ENCODE data around the gene CYP4F8.

Gene CYP4F8

DNA sequence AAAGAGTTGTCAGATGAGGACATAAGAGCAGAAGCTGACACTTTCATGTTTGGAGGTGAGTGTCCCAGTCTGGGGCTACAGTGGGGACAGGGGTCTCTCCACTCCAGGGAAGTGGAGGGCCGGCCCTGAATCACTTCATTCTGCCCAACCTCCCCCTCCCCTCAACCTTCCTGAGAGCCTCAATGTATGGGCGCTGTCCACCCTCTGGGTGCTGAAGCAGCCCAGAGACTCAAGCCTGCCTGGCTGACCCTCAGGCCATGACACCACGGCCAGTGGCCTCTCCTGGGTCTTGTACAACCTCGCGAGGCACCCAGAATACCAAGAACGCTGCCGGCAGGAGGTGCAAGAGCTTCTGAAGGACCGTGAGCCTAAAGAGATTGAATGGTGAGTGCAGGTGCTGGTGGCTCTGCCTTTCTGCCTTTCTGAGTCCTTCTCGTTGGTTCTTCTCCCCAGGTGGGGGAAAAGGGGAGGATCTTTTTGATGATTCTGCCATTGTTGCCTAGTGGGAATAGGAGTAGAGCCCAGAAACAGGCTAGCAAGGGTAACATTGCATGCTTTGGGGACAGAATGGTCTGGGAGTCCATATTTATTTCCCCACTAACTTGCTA is 8.8 kb downstream of the CYP4F8 start:
- H3K9ac ChIP-seq (ENCODE audit: insufficient read length), result no peak overlapping the region
- no peak overlapping the region for H3K4me3 ChIP-seq
- DNase-seq (ENCODE audit: low read depth, low spot score), result no peak
- H3K9me3 ChIP-seq (ENCODE audit: low read depth, low read length), result no peaks in the 10 kb centered on the region
- H3K36me3 ChIP-seq (ENCODE audit: insufficient read depth, low read length), result no peaks in the 10 kb centered on the region
- TF ChIP-seq EZH2 (IDR thresholded peaks at IDR 0.05) (no peak), FOXP2 (optimal IDR thresholded peaks at IDR 0.05; ENCODE audit: control extremely low read depth, extremely low read length, insufficient read depth) (no peak), POLR2AphosphoS5 (IDR thresholded peaks at IDR 0.05; ENCODE audit: borderline replicate concordance, low read depth, low read length) (no peak)
- H3K27ac ChIP-seq, result no peak overlapping the region

DNA sequence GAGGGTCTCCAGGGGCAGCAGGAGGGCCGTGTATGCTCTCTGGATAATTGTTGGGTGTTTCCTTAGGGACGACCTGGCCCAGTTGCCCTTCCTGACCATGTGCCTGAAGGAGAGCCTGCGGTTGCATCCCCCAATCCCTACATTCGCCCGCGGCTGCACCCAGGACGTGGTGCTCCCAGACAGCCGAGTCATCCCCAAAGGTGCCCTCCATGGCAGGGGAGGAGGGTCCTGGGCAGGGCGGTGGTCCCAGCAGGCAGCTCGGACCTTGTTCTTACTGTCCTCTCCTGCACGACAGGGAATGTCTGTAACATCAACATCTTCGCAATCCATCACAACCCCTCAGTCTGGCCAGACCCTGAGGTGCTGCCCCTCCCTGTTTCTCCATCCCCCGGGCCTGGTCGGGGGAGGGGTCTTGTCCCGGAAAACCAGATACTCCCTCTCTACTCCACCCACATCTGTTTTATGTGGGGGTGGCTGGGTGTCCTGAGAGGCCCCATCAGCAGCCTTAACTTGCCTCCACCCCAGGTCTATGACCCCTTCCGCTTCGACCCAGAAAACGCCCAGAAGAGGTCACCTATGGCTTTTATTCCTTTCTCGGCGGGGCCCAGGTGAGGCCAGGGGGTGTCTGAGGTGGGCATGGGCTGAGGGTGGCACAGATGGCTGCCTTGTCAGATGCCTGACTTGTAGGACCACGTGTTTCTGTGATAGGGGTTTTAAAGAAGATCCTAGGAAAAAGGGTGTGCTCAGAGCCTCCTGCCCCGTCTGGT is 13.4 kb downstream of the CYP4F8 start:
- Histone ChIP-seq H3K4me3 (no peak overlapping the region), H3K36me3 (ENCODE audit: insufficient read depth, low read length) (no peaks in the 10 kb centered on the region), H3K9ac (ENCODE audit: insufficient read length) (no peak overlapping the region), H3K9me3 (ENCODE audit: low read depth, low read length) (no peaks in the 10 kb centered on the region), H3K27ac (no peak overlapping the region)
- no peak for DNase-seq (ENCODE audit: low read depth, low spot score)
- TF ChIP-seq POLR2AphosphoS5 (IDR thresholded peaks at IDR 0.05; ENCODE audit: borderline replicate concordance, low read depth, low read length) (no peak), FOXP2 (optimal IDR thresholded peaks at IDR 0.05; ENCODE audit: control extremely low read depth, extremely low read length, insufficient read depth) (no peak)

DNA sequence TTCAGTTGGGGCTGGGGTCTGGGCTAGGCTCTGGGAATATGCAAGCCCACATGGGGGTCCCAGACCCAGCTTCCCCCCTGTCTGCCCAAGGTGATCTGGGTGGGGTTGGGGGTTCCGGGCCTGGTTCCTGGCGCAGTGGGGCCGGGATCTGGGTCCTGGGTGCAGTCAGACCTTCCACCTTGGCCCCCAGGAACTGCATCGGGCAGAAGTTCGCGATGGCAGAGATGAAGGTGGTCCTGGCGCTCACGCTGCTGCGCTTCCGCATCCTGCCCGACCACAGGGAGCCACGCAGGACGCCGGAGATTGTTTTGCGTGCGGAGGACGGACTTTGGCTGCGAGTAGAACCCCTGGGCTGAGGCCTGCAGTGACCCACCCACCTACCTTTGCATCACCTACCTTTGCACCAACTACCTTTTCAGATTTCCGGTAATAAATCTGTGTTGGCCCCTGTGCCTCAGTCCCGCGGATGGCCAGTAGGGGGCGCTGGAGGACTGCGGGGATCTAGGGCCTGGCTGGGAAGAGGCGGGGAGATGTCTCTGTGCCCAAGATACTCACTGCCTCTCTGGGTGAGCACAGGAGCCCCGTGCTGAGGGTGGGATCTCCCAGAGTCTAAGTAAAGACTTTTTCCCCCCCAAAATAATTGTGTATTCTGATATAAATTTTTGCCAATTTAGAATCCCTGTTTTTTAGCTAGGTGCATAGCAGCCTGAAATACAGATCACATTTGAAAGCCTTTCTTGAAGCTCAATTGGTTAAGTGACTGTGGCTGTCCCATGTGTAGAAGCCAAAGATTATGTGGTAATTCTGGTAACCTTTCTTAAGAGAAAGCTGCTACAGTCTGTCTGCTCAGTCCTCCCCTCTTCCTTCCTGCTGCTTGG is 14.2 kb downstream of the CYP4F8 start:
- no peak for DNase-seq (ENCODE audit: low read depth, low spot score)
- Histone ChIP-seq H3K9ac (ENCODE audit: insufficient read length) (no peak overlapping the region), H3K36me3 (ENCODE audit: insufficient read depth, low read length) (no peaks in the 10 kb centered on the region), H3K27ac (no peak overlapping the region), H3K9me3 (ENCODE audit: low read depth, low read length) (no peaks in the 10 kb centered on the region), H3K4me3 (no peak overlapping the region)
- TF ChIP-seq EZH2 (IDR thresholded peaks at IDR 0.05), result no peak
- no peak for TF ChIP-seq POLR2AphosphoS5 (IDR thresholded peaks at IDR 0.05; ENCODE audit: borderline replicate concordance, low read depth, low read length)
- no peak for TF ChIP-seq FOXP2 (optimal IDR thresholded peaks at IDR 0.05; ENCODE audit: control extremely low read depth, extremely low read length, insufficient read depth)

DNA sequence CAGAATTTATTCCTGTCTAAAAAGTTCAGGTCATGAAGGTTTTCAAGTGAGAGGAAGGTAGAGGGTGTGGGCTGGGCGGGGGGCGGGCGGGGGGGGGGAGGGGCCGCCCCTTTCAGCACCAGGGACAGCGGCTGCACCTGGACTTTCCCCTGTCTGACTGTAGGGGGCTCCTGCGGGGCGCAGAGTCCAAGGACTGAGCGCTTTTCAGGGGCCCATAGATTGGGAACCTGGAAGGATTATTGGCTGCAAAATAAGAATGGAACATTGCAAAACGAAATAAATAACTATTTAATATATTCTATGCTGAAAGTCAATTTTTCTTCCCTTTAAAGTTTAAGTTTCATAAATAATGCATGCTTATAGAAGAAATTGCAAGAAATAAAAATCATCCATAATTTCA is 16.8 kb downstream of the CYP4F8 start:
- no peaks in the 10 kb centered on the region for H3K9me3 ChIP-seq (ENCODE audit: low read depth, low read length)
- H3K9ac ChIP-seq (ENCODE audit: insufficient read length), result no peak overlapping the region
- no peak overlapping the region for H3K27ac ChIP-seq
- no peak overlapping the region for H3K4me3 ChIP-seq
- TF ChIP-seq EZH2 (IDR thresholded peaks at IDR 0.05) (no peak), POLR2AphosphoS5 (IDR thresholded peaks at IDR 0.05; ENCODE audit: borderline replicate concordance, low read depth, low read length) (no peak), FOXP2 (optimal IDR thresholded peaks at IDR 0.05; ENCODE audit: control extremely low read depth, extremely low read length, insufficient read depth) (no peak)
- no peaks in the 10 kb centered on the region for H3K36me3 ChIP-seq (ENCODE audit: insufficient read depth, low read length)
- no peak for DNase-seq (ENCODE audit: low read depth, low spot score)

DNA sequence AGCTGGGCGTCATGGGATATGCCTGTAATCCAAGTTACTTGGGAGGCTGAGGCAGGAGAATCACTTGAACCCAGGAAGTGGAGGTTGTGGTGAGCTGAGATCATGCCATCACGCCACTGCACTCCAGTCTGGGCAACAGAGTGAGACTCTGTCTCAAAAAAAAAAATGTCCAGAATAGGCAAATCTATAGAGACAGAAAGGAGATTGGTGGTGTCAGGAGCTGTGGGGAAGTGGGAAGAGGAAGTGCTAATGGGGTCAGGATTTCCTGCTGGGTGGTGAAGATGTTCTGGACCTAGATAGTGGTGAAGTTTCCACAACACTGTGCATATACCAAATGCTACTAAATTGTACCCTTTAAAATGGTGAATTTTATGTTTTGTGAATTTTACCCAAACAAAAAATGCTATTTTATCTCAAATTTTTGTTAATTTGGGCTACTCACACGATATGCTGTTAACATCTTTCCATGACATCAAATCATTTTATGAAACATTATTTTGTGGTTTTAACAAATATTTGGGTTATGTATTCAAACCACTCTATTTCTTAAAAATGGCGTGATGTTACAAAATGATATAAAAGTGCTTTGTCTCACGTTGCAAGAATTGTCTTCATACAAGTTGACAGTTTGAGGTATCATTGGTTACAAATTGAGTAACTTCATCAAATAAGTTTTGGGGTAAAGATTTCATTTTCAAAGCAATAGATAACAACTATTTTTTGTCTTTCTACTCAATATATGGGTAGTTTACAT is 18.2 kb downstream of the CYP4F8 start:
- DNase-seq (ENCODE audit: low read depth, low spot score), result no peak
- Histone ChIP-seq H3K27ac (no peak overlapping the region), H3K4me3 (no peak overlapping the region), H3K36me3 (ENCODE audit: insufficient read depth, low read length) (no peaks in the 10 kb centered on the region), H3K9ac (ENCODE audit: insufficient read length) (no peak overlapping the region), H3K9me3 (ENCODE audit: low read depth, low read length) (no peaks in the 10 kb centered on the region)
- TF ChIP-seq EZH2 (IDR thresholded peaks at IDR 0.05) (no peak), FOXP2 (optimal IDR thresholded peaks at IDR 0.05; ENCODE audit: control extremely low read depth, extremely low read length, insufficient read depth) (no peak), POLR2AphosphoS5 (IDR thresholded peaks at IDR 0.05; ENCODE audit: borderline replicate concordance, low read depth, low read length) (no peak)

DNA sequence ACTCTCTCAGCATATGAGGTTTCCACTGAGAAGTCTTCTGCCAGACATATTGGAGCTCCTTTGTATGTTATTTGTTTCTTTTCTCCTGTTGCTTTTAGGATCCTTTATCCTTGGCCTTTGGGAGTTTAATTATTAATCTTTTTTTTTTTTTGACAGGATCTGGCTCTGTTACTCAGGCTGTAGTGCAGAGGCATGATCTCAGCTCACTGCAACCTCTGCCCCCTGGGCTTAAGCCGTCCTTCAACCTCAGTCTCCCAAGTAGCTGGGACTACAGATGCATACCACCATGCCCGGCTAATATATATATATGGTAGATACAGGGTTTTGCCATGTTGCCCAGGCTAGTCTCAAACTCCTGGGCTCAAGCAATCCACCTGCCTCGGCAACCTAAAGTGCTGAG is 19.1 kb downstream of the CYP4F8 start:
- Histone ChIP-seq H3K9ac (ENCODE audit: insufficient read length) (no peak overlapping the region), H3K4me3 (no peak overlapping the region), H3K9me3 (ENCODE audit: low read depth, low read length) (no peaks in the 10 kb centered on the region), H3K36me3 (ENCODE audit: insufficient read depth, low read length) (no peaks in the 10 kb centered on the region), H3K27ac (no peak overlapping the region)
- DNase-seq (ENCODE audit: low read depth, low spot score), result no peak
- no peak for TF ChIP-seq FOXP2 (optimal IDR thresholded peaks at IDR 0.05; ENCODE audit: control extremely low read depth, extremely low read length, insufficient read depth)
- no peak for TF ChIP-seq EZH2 (IDR thresholded peaks at IDR 0.05)
- TF ChIP-seq POLR2AphosphoS5 (IDR thresholded peaks at IDR 0.05; ENCODE audit: borderline replicate concordance, low read depth, low read length), result no peak

DNA sequence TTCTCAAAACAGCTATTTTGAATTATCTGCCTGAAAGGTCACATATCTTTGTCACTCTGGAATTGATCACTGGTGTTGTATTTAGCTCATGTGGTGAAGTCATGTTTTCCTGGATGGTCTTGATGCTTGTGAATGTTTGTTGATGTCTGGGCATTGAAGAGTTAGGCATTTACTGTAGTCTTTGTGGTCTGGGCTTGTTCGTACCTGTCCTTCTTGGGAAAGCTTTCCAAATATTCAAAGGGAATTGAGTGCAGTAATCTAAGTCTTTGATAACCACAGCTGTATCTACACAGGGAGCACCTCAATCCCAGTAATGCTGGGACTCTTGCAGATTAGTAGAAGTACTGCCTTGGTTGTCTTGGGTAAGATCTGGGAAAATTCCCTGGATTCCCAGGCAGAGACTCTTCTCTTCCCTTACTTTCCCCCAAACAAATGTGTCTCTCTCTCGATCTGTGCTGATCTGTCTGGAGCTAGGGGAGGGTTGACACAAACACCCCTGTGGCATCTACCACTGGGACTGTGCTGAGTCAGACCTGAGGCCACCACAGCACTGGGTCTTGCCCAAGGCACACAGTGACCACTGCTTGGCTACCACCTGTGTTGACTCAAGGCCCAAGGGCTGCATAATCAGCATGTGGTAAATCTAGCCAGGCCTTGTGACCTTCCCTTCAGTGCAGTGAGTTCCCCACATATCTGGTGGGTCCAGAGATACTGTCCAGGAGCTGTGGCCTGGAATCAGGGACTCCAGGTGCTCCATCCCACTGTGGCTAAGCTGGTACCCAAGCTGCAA is 20.2 kb downstream of the CYP4F8 start:
- DNase-seq (ENCODE audit: low read depth, low spot score), result no peak
- no peak overlapping the region for H3K27ac ChIP-seq
- H3K9me3 ChIP-seq (ENCODE audit: low read depth, low read length), result no peaks in the 10 kb centered on the region
- no peak overlapping the region for H3K4me3 ChIP-seq
- TF ChIP-seq POLR2AphosphoS5 (IDR thresholded peaks at IDR 0.05; ENCODE audit: borderline replicate concordance, low read depth, low read length), result no peak
- TF ChIP-seq FOXP2 (optimal IDR thresholded peaks at IDR 0.05; ENCODE audit: control extremely low read depth, extremely low read length, insufficient read depth), result no peak
- no peak for TF ChIP-seq EZH2 (IDR thresholded peaks at IDR 0.05)
- H3K36me3 ChIP-seq (ENCODE audit: insufficient read depth, low read length), result no peaks in the 10 kb centered on the region
- no peak overlapping the region for H3K9ac ChIP-seq (ENCODE audit: insufficient read length)
